ENCODE measurements around the gene ARID1B. TPM values are rescaled to one million over a fixed set of nuclear protein-coding genes. Genes with fewer than 3 reads are reported as not detected.
A peak's percentile ranks its signal among the peaks of the same experiment; 100 is the strongest.

ARID1B gene
- total RNA-seq, 1 experiment from 2014 or later: 86.3 TPM

DNA sequence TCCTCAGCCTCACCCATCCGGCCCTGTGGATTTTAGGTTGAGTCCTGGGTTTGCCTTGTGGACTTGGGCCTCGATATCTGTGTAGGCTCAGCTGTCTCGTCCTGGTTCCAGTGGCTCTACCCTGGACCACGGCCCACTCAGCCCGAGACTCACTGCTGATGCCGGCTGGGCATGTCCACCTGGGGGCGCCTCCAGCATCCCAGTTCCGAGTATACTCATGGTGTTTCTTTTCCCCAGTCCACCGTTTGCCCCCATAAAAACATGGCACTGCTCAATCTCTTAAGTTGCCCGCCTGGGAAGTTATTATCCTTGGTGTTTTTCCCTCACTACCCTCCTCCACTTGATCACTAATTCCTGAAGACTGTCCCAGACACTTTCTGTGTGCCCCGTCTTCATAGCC lies 99.1 kb downstream of the ARID1B start:
- ChIA-PET POLR2A (ENCODE audit: low non-redundant PET) (no interaction called here), CTCF (no interaction called here)
- H3K27me3 ChIP-seq (replicated peaks; ENCODE audit: insufficient read depth, low read depth, low read length, poor library complexity): no peaks in the 10 kb centered on the region
- intact Hi-C loops (cut with micrococcal nuclease; ENCODE audit: unreplicated experiment): no loop called here
- peak; percentile 44 for DNase-seq (ENCODE audit: low spot score)
- no peaks in the 10 kb centered on the region for H3K9me3 ChIP-seq (ENCODE audit: low read depth, low read length, poor library complexity, severe bottlenecking)
- TF ChIP-seq, protein P1, sequence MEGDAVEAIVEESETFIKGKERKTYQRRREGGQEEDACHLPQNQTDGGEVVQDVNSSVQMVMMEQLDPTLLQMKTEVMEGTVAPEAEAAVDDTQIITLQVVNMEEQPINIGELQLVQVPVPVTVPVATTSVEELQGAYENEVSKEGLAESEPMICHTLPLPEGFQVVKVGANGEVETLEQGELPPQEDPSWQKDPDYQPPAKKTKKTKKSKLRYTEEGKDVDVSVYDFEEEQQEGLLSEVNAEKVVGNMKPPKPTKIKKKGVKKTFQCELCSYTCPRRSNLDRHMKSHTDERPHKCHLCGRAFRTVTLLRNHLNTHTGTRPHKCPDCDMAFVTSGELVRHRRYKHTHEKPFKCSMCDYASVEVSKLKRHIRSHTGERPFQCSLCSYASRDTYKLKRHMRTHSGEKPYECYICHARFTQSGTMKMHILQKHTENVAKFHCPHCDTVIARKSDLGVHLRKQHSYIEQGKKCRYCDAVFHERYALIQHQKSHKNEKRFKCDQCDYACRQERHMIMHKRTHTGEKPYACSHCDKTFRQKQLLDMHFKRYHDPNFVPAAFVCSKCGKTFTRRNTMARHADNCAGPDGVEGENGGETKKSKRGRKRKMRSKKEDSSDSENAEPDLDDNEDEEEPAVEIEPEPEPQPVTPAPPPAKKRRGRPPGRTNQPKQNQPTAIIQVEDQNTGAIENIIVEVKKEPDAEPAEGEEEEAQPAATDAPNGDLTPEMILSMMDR (conservative IDR thresholded peaks at IDR 0.05; ENCODE audit: low read depth, low read length): peak; percentile 64
- no peak for TF ChIP-seq EZH2 (IDR thresholded peaks at IDR 0.05; ENCODE audit: borderline replicate concordance, low read depth, low read length, poor library complexity, severe bottlenecking)
- no TSS peak for BruUV-seq (replicated peaks)
- H3K4me1 ChIP-seq (ENCODE audit: insufficient read depth, low read length, poor library complexity, severe bottlenecking): peaks cover 11% of the 10 kb centered on the region
- no peaks in the 10 kb centered on the region for H3K36me3 ChIP-seq (ENCODE audit: insufficient read depth, low read length, poor library complexity, severe bottlenecking)
- H3K4me3 ChIP-seq (ENCODE audit: low read depth, low read length, poor library complexity, severe bottlenecking): no peak overlapping the region
- H3K27ac ChIP-seq (ENCODE audit: low read depth, low read length, poor library complexity, severe bottlenecking): no peak overlapping the region

DNA sequence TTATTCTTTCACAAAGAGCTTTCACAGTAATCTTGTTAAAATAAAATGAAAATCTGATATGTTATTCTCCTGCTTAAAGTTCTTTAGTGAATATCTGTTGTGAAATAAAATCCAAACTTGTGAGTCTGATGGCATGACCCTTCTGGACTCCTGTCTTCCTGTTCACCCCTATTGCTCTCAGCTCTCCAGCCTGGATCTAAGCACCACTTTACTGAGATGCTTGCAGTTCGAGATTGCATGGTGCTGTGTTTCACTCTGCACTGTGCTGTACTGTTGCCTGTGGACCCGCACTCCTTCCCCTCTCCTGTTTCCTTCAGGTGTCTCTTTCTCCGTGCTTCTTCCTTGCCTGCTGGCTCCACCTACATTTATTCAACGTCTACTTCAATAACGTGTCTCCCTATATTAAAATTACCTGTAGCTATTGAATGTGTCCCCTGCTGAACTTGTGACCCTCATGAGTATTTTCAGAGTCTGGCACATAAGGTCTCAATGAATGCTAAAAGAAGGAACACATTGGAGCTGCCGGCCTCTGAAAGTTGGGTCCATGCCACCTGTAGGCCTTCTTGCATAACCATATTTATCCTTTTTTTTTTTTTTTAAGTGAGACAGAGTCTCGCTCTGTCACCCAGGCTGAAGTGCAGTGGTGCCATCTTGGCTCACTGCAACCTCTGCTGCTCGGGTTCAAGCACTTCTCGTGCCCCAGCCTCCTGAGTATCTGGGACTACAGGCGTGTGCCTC lies 100.1 kb downstream of the ARID1B start:
- Histone ChIP-seq H3K27me3 (replicated peaks; ENCODE audit: insufficient read depth, low read depth, low read length, poor library complexity) (no peaks in the 10 kb centered on the region), H3K36me3 (ENCODE audit: insufficient read depth, low read length, poor library complexity, severe bottlenecking) (no peaks in the 10 kb centered on the region), H3K9me3 (ENCODE audit: low read depth, low read length, poor library complexity, severe bottlenecking) (no peaks in the 10 kb centered on the region), H3K27ac (ENCODE audit: low read depth, low read length, poor library complexity, severe bottlenecking) (no peak overlapping the region), H3K4me1 (ENCODE audit: insufficient read depth, low read length, poor library complexity, severe bottlenecking) (peaks cover 11% of the 10 kb centered on the region), H3K4me3 (ENCODE audit: low read depth, low read length, poor library complexity, severe bottlenecking) (no peak overlapping the region)
- no TSS peak for BruUV-seq (replicated peaks)
- intact Hi-C loops (cut with micrococcal nuclease; ENCODE audit: unreplicated experiment): no loop called here
- no peak for TF ChIP-seq EZH2 (IDR thresholded peaks at IDR 0.05; ENCODE audit: borderline replicate concordance, low read depth, low read length, poor library complexity, severe bottlenecking)
- TF ChIP-seq, protein P1 (conservative IDR thresholded peaks at IDR 0.05; ENCODE audit: low read depth, low read length): no peak
- ChIA-PET CTCF (no interaction called here), POLR2A (ENCODE audit: low non-redundant PET) (no interaction called here)
- DNase-seq (ENCODE audit: low spot score): no peak

DNA sequence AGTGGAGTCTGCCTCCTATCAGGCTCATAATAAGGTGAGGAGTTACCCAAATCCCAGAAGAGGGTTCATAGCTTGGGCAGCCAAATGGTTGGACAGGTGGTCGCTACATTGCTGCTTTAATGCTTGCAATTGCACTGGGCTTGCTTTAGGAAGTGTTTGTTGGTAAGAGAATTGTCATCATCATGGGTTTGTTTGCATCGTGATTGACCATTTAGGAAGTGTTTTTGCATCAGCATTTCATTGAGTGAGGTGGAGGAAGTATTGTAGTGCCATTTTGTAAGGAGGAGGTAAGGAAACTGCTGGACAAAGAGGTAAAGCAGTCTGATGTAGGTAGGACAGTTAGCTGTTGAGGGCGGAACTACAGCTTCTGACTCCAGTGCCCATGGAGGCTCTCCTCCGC lies 101.5 kb downstream of the ARID1B start:
- TF ChIP-seq, protein P1 (conservative IDR thresholded peaks at IDR 0.05; ENCODE audit: low read depth, low read length): no peak
- TF ChIP-seq EZH2 (IDR thresholded peaks at IDR 0.05; ENCODE audit: borderline replicate concordance, low read depth, low read length, poor library complexity, severe bottlenecking): no peak

More for the DNA sequence above, 101.5 kb downstream of the ARID1B start:
- H3K4me1 ChIP-seq (ENCODE audit: insufficient read depth, low read length, poor library complexity, severe bottlenecking): peaks cover 12% of the 10 kb centered on the region
- ChIA-PET CTCF (no interaction called here), POLR2A (ENCODE audit: low non-redundant PET) (no interaction called here)
- no peaks in the 10 kb centered on the region for H3K36me3 ChIP-seq (ENCODE audit: insufficient read depth, low read length, poor library complexity, severe bottlenecking)
- no peak overlapping the region for H3K27ac ChIP-seq (ENCODE audit: low read depth, low read length, poor library complexity, severe bottlenecking)
- H3K4me3 ChIP-seq (ENCODE audit: low read depth, low read length, poor library complexity, severe bottlenecking): no peak overlapping the region
- BruUV-seq (replicated peaks): no TSS peak
- H3K9me3 ChIP-seq (ENCODE audit: low read depth, low read length, poor library complexity, severe bottlenecking): no peaks in the 10 kb centered on the region
- DNase-seq (ENCODE audit: low spot score): no peak
- H3K27me3 ChIP-seq (replicated peaks; ENCODE audit: insufficient read depth, low read depth, low read length, poor library complexity): no peaks in the 10 kb centered on the region
- intact Hi-C loops (cut with micrococcal nuclease; ENCODE audit: unreplicated experiment): no loop called here
